Right cardiac atrium (tissue), 5 donors: Measurements from ENCODE around the gene MUC6. TPM values are rescaled to one million over a fixed set of nuclear protein-coding genes. Genes with fewer than 3 reads are reported as not detected.

Experiments used
- ATAC-seq, 2 donors: fragments of 200-7000 bp; cut with Tn5 transposase; one replicate each; pipeline versions ENCODE4 v1.8.0 to v1.9.1; 2020; ENCODE audit warnings: moderate library complexity in 2 of 2, mild to moderate bottlenecking in 1 of 2
- DNase-seq, 3 donors: peaks; one replicate each; pipeline ENCODE4 v3.0.0-alpha.2; 2020
- H3K27ac ChIP-seq: one replicate; pipeline ENCODE4 v1.5.1; 2013; ENCODE audit warnings: mild to moderate bottlenecking, low read length, control low read depth, moderate library complexity
- H3K27me3 ChIP-seq: one replicate; pipeline ENCODE4 v1.6.1; 2013; ENCODE audit not compliant: control insufficient read depth, insufficient read depth
- H3K4me1 ChIP-seq: one replicate; pipeline ENCODE4 v1.6.1; 2013; ENCODE audit warnings: low read length; ENCODE audit not compliant: control insufficient read depth, insufficient read depth
- H3K4me3 ChIP-seq: one replicate; pipeline ENCODE4 v1.5.1; 2013; ENCODE audit warnings: low read length, control low read depth
- H3K9me3 ChIP-seq: one replicate; pipeline ENCODE4 v1.6.1; 2013; ENCODE audit warnings: low read length; ENCODE audit not compliant: control insufficient read depth
- WGBS: extraction: QIAGEN DNeasy Blood & Tissue Kit; methylation state at CpG from one replicate; pipeline ENCODE4 v1.1.7; 2013; 5-methylcytosine and 5-hydroxymethylcytosine counted together
- intact Hi-C, 4 donors: fragments of 100-400 bp; cut with DNase I; formaldehyde crosslinking; loops; one replicate each; pipeline versions ENCODE4 v1.11.0 to v1.14.0; 2022 to 2023
- polyA plus RNA-seq: library from polyadenylated mRNA; stranded (reverse); fragments of 200-250 nt; gene quantifications from one replicate; pipeline ENCODE4 v1.2.3, GENCODE V29; 2013
- total RNA-seq, 4 donors: library from RNA; stranded (reverse); fragmentation: NEBNext Ultra II Directional; extraction: Animal tissue kit (Norgen Biotek cat#: 25700); gene quantifications; one replicate each; pipeline ENCODE4 v1.2.1, GENCODE V29; 2021
- donor health status: healthy with polysubstance abuse.
- donor health status: DM: no; HTN: yes; CAD: no.
- donor health status: DM: no; HTN: no; CAD: no.
- donor health status: DM: no; HTN: yes; CAD: no; lungs with severe emphysema.
- donor health status: DM: yes; HTN: yes; CAD: no.

MUC6 gene
- total and polyA plus RNA-seq, 5 donors = 0.05 TPM; not detected in 4

DNA sequence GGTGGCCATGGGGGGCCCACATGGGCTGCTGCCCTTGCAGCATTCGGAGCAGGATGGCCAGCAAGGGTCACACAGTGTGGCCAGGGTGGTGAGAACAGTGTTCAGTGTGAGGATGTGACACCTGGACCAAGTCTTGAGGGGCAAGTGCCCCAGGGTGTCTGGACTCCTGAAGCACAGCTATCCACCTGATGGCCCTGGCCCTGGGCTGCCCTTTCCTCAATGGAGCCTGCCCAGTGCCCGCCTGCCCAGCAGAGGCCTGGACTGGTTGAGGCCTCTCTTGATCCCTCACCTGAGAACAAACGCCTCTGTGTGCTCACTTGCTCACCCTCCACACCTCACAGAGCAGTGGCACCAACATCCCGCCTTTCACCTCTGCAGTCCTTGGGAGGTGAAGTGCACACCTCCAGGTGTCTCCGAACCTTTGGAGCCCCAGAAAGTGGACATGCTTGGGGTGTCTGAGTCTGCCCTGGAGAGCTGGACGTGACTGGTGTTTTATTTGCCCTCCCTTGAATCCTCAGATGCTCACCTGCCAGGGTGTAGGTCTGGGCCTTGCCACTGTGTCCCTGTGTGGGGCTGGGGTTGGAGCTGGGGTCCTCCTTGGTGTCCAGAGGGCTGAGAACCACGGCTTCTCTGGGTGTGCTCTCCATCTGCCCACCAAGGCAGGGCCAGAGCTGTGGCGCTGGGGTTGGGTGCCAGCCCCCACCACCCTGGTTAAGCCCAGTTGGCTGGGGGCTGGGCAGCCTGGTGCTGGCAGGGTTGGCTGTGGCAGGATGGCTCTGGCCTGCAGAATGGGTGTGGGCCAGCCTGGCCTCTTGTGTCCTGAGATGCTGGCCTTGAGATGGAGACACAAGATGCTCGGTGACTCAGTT lies 34.3 kb upstream of the MUC6 start:
- no peak for ATAC-seq

GRCh38 chr11:1069740-1070139 lies 33.2 kb upstream of the MUC6 start:
- no peak for ATAC-seq
- intact Hi-C loops = no loop called here
- H3K27me3 ChIP-seq = no peaks in the 10 kb centered on the region
- no peaks in the 10 kb centered on the region for H3K4me1 ChIP-seq
- H3K27ac ChIP-seq = no peak overlapping the region
- no peak for DNase-seq
- no peak overlapping the region for H3K4me3 ChIP-seq
- H3K9me3 ChIP-seq = no peaks in the 10 kb centered on the region

More for the DNA sequence above, 34.3 kb upstream of the MUC6 start:
- intact Hi-C loops = no loop called here
- Histone ChIP-seq H3K27ac (no peak overlapping the region), H3K27me3 (no peaks in the 10 kb centered on the region), H3K4me3 (no peak overlapping the region), H3K4me1 (no peaks in the 10 kb centered on the region), H3K9me3 (no peaks in the 10 kb centered on the region)
- DNase-seq = no peak
- WGBS = 82% methylated on average over 9 of the region's 9 CpGs

DNA sequence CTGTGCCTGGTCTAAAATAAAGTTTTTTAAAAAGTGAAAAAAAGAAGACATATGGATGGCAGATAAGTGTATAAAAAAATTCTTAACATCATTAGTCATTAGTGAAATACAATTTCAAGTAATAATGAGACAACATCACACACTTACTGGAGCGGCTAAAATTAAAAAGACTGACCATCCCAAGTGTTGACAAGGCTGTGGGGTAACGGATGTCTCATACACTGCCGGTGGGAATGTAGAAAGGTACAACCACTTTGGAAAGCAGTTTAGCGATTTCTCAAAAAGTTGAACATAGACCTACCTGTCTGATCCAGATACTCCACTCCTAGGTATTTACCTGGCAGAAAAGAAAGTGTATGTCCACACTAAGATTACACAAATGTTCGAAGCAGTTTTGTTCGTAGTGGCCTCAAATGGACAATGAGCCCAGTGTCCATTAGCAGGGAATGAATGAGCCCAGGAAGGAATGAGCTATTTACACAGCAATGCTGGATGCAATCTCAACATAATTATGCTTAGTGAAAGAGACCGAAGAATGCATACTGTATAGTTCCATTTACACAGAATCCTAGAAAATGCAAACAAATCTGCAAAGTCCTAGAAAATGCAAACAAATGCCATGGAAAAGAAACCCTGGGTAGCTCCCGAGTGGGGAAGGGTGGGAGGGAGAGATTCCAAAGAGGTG lies 31.4 kb upstream of the MUC6 start:
- H3K4me3 ChIP-seq = no peak overlapping the region
- H3K9me3 ChIP-seq = no peaks in the 10 kb centered on the region
- H3K27me3 ChIP-seq = no peaks in the 10 kb centered on the region
- H3K27ac ChIP-seq = no peak overlapping the region
- no peaks in the 10 kb centered on the region for H3K4me1 ChIP-seq
- intact Hi-C loops = no loop called here
- 86% methylated on average over 8 of the region's 8 CpGs for WGBS
- no peak for DNase-seq
- no peak for ATAC-seq

GRCh38 chr11:1064167-1064566 lies 27.6 kb upstream of the MUC6 start:
- DNase-seq = no peak
- Histone ChIP-seq H3K27me3 (no peaks in the 10 kb centered on the region), H3K4me1 (no peaks in the 10 kb centered on the region), H3K27ac (no peak overlapping the region), H3K4me3 (no peak overlapping the region), H3K9me3 (peaks cover 2% of the 10 kb centered on the region)
- intact Hi-C loops = no loop called here
- WGBS = 38% methylated on average over 3 of the region's 3 CpGs
- no peak for ATAC-seq

GRCh38 chr11:1062075-1062820 lies 25.7 kb upstream of the MUC6 start:
- 79% methylated on average over 9 of the region's 9 CpGs for WGBS
- intact Hi-C loops = no loop called here
- H3K27me3 ChIP-seq = no peaks in the 10 kb centered on the region

GRCh38 chr11:1060852-1061616 lies 24.5 kb upstream of the MUC6 start:
- ATAC-seq (peak; percentile 64 to 74), DNase-seq (peak in 2 of 3 donors; percentile 22 to 43)
- intact Hi-C loops = no loop called here
- Histone ChIP-seq H3K4me1 (no peaks in the 10 kb centered on the region), H3K4me3 (no peak overlapping the region), H3K9me3 (peaks cover 2% of the 10 kb centered on the region), H3K27ac (no peak overlapping the region), H3K27me3 (no peaks in the 10 kb centered on the region)
- 68% methylated on average over 18 of the region's 18 CpGs for WGBS

More at GRCh38 chr11:1062075-1062820, 25.7 kb upstream of the MUC6 start:
- DNase-seq (peak in 1 of 3 donors; percentile 11), ATAC-seq (no peak)
- H3K4me1 ChIP-seq = no peaks in the 10 kb centered on the region
- no peak overlapping the region for H3K27ac ChIP-seq
- no peak overlapping the region for H3K4me3 ChIP-seq
- peaks cover 2% of the 10 kb centered on the region for H3K9me3 ChIP-seq

- H3K4me1 ChIP-seq = no peaks in the 10 kb centered on the region
- no peak overlapping the region for H3K4me3 ChIP-seq
- DNase-seq = peak in 2 of 3 donors; percentile 7 to 43
- H3K27ac ChIP-seq = no peak overlapping the region
- H3K27me3 ChIP-seq = no peaks in the 10 kb centered on the region
- ATAC-seq = no peak
- WGBS = 89% methylated on average over 16 of the region's 16 CpGs
- intact Hi-C loops = no loop called here
- peaks cover 2% of the 10 kb centered on the region for H3K9me3 ChIP-seq
Observed at GRCh38 chr11:1060410-1060809, 23.9 kb upstream of the MUC6 start.

GRCh38 chr11:1059759-1060158 lies 23.2 kb upstream of the MUC6 start:
- H3K4me1 ChIP-seq = no peaks in the 10 kb centered on the region
- H3K9me3 ChIP-seq = peaks cover 2% of the 10 kb centered on the region
- intact Hi-C loops = loop anchor here in 1 of 4 donors (10.0 kb wide), 1 partner anchor 205 kb away; no protein-coding TSS in a partner anchor
- no peak overlapping the region for H3K27ac ChIP-seq
- WGBS = 65% methylated on average over 15 of the region's 15 CpGs
- no peaks in the 10 kb centered on the region for H3K27me3 ChIP-seq
- ATAC-seq (no peak), DNase-seq (peak in 1 of 3 donors; percentile 27)
- no peak overlapping the region for H3K4me3 ChIP-seq

GRCh38 chr11:1057806-1058205 lies 21.3 kb upstream of the MUC6 start:
- no peak overlapping the region for H3K27ac ChIP-seq
- no peak for ATAC-seq
- intact Hi-C loops = loop anchor here in 1 of 4 donors (10.0 kb wide), 1 partner anchor 203 kb away; no protein-coding TSS in a partner anchor
- peaks cover 2% of the 10 kb centered on the region for H3K9me3 ChIP-seq
- WGBS = 86% methylated on average over 16 of the region's 16 CpGs
- peak in 1 of 3 donors; percentile 27 for DNase-seq
- no peaks in the 10 kb centered on the region for H3K4me1 ChIP-seq
- H3K4me3 ChIP-seq = no peak overlapping the region
- H3K27me3 ChIP-seq = no peaks in the 10 kb centered on the region

DNA sequence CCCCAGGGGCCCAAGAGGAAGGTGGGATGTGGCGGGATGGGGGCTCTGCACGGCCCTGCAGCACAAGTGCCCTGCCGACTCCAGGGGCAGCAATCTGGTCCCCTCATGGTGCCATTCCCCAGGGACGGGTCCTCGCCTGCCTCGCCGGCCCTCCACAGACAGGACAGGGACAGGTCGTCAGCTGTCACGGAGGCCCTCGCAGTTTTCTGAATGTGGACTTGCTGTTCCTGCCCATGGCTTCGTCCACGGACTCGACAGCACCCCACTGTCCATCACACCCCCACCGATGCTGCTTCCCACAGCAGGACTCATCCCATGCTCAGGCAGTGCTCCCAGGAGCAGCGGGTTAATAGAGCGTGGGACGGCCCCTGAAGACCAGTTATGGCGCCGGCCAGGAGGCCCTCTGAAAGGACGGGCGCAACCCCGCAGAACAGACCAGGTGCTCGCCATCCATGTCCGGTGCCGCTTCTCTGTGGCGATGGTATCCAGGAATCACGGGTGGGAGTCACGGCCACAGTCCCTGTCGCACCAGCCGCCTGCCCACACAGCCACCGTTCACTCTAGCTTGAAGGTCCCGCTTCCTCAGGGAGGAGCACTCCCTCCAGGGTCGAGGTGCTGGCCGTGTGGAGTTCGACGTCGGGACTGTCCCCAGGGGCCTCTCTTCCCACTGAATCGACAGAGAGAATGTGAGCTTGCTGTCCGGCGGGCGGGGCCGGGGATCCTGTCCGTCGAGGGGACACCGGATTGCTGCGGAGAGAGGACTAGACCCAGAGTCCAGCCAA lies 19.7 kb upstream of the MUC6 start:
- Histone ChIP-seq H3K9me3 (no peaks in the 10 kb centered on the region), H3K4me3 (no peak overlapping the region), H3K27ac (no peak overlapping the region), H3K4me1 (no peaks in the 10 kb centered on the region), H3K27me3 (no peaks in the 10 kb centered on the region)
- intact Hi-C loops = loop anchor here in 1 of 4 donors (10.0 kb wide), 1 partner anchor 201 kb away; no protein-coding TSS in a partner anchor
- no peak for ATAC-seq
- 79% methylated on average over 46 of the region's 46 CpGs for WGBS
- DNase-seq = peak; percentile 12 to 35 (median 27)
